ENCODE measurements around the gene CACNG5.

The CACNG5 gene

GRCh38 chr17:66834919-66835454, at the start of gene CACNG5:
CACNG5 (plus strand) TSS chr17:66835117; CDS start chr17:66877333, 42,216 bp downstream.
- no peak for DNase-seq (ENCODE audit: extremely low read depth in 1 of 2, low read depth in 1 of 2)

GRCh38 chr17:66786107-66786506, 48.8 kb upstream of the CACNG5 start:
- DNase-seq (ENCODE audit: extremely low read depth in 1 of 2, low read depth in 1 of 2) = no peak

- DNase-seq (ENCODE audit: extremely low read depth in 1 of 2, low read depth in 1 of 2) = no peak
These were observed 47.0 kb upstream of the CACNG5 start for GRCh38 chr17:66787914-66788313.

GRCh38 chr17:66789093-66789492, 45.8 kb upstream of the CACNG5 start:
- no peak for DNase-seq (ENCODE audit: extremely low read depth in 1 of 2, low read depth in 1 of 2)

GRCh38 chr17:66789961-66790437, 44.9 kb upstream of the CACNG5 start:
- DNase-seq (ENCODE audit: extremely low read depth in 1 of 2, low read depth in 1 of 2) = no peak

GRCh38 chr17:66790501-66791061, 44.3 kb upstream of the CACNG5 start:
- no peak for DNase-seq (ENCODE audit: extremely low read depth in 1 of 2, low read depth in 1 of 2)

GRCh38 chr17:66791347-66791746, 43.6 kb upstream of the CACNG5 start:
- no peak for DNase-seq (ENCODE audit: extremely low read depth in 1 of 2, low read depth in 1 of 2)

GRCh38 chr17:66793814-66794213, 41.1 kb upstream of the CACNG5 start:
- DNase-seq (ENCODE audit: extremely low read depth in 1 of 2, low read depth in 1 of 2) = no peak

- no peak for DNase-seq (ENCODE audit: extremely low read depth in 1 of 2, low read depth in 1 of 2)
These were observed 39.4 kb upstream of the CACNG5 start for GRCh38 chr17:66795486-66795885.

GRCh38 chr17:66799849-66800537, 34.9 kb upstream of the CACNG5 start:
- DNase-seq (ENCODE audit: extremely low read depth in 1 of 2, low read depth in 1 of 2) = no peak

- DNase-seq (ENCODE audit: extremely low read depth in 1 of 2, low read depth in 1 of 2) = no peak
These were observed 31.4 kb upstream of the CACNG5 start for GRCh38 chr17:66803474-66803951.

- no peak for DNase-seq (ENCODE audit: extremely low read depth in 1 of 2, low read depth in 1 of 2)
These were observed 29.4 kb upstream of the CACNG5 start for GRCh38 chr17:66805567-66805966.

- DNase-seq (ENCODE audit: extremely low read depth in 1 of 2, low read depth in 1 of 2) = no peak
These were observed 27.7 kb upstream of the CACNG5 start for GRCh38 chr17:66807182-66807581.

- DNase-seq (ENCODE audit: extremely low read depth in 1 of 2, low read depth in 1 of 2) = no peak
These were observed 25.5 kb upstream of the CACNG5 start for GRCh38 chr17:66809408-66809807.

GRCh38 chr17:66810951-66811682, 23.8 kb upstream of the CACNG5 start:
- no peak for DNase-seq (ENCODE audit: extremely low read depth in 1 of 2, low read depth in 1 of 2)

- no peak for DNase-seq (ENCODE audit: extremely low read depth in 1 of 2, low read depth in 1 of 2)
These were observed 23.2 kb upstream of the CACNG5 start for GRCh38 chr17:66811683-66812054.

GRCh38 chr17:66812571-66812970, 22.3 kb upstream of the CACNG5 start:
- DNase-seq (ENCODE audit: extremely low read depth in 1 of 2, low read depth in 1 of 2) = no peak

- DNase-seq (ENCODE audit: extremely low read depth in 1 of 2, low read depth in 1 of 2) = no peak
These were observed 21.6 kb upstream of the CACNG5 start for GRCh38 chr17:66813296-66813695.

- DNase-seq (ENCODE audit: extremely low read depth in 1 of 2, low read depth in 1 of 2) = no peak
These were observed 20.9 kb upstream of the CACNG5 start for GRCh38 chr17:66814026-66814425.

- DNase-seq (ENCODE audit: extremely low read depth in 1 of 2, low read depth in 1 of 2) = no peak
These were observed 20.3 kb upstream of the CACNG5 start for GRCh38 chr17:66814570-66814969.

- DNase-seq (ENCODE audit: extremely low read depth in 1 of 2, low read depth in 1 of 2) = no peak
These were observed 17.2 kb upstream of the CACNG5 start for GRCh38 chr17:66817750-66818149.

- DNase-seq (ENCODE audit: extremely low read depth in 1 of 2, low read depth in 1 of 2) = no peak
These were observed 15.5 kb upstream of the CACNG5 start for GRCh38 chr17:66819466-66819865.
